Neuronal stem cell (in vitro differentiated cells): Measurements from ENCODE around the gene RUNX1.

Experiments used
- DNase-seq: peaks from one replicate; pipeline ENCODE4 v3.0.0-alpha.2; 2013; ENCODE audit warnings: low spot score
- H2AFZ ChIP-seq: one replicate; pipeline ENCODE4 v1.6.1; 2013; ENCODE audit warnings: mild to moderate bottlenecking, low read length, inconsistent platforms
- H2AK5ac ChIP-seq: 2 replicates; pipeline ENCODE4 v1.6.1; 2013; ENCODE audit warnings: low read depth, mild to moderate bottlenecking, inconsistent platforms, low read length, moderate library complexity, mixed read lengths
- H2BK120ac ChIP-seq: 2 replicates; pipeline ENCODE4 v1.6.1; 2013; ENCODE audit warnings: low read depth, mild to moderate bottlenecking, inconsistent platforms, low read length, moderate library complexity, mixed read lengths
- H2BK12ac ChIP-seq: one replicate; pipeline ENCODE4 v1.6.1; 2013; ENCODE audit warnings: low read length, inconsistent platforms
- H2BK15ac ChIP-seq: 2 replicates; pipeline ENCODE4 v1.6.1; 2013; ENCODE audit warnings: mild to moderate bottlenecking, low read length, inconsistent platforms, mixed read lengths
- H2BK5ac ChIP-seq: one replicate; pipeline ENCODE4 v1.6.1; 2013; ENCODE audit warnings: inconsistent platforms, mild to moderate bottlenecking, low read length, moderate library complexity
- H3K14ac ChIP-seq: one replicate; pipeline ENCODE4 v1.6.1; 2013; ENCODE audit warnings: low read length, inconsistent platforms
- H3K18ac ChIP-seq: 2 replicates; pipeline ENCODE4 v1.6.1; 2013; ENCODE audit warnings: low read length, inconsistent platforms
- H3K23ac ChIP-seq: 2 replicates; pipeline ENCODE4 v1.6.1; 2013; ENCODE audit warnings: low read depth, mild to moderate bottlenecking, mixed read lengths, low read length, inconsistent platforms; ENCODE audit not compliant: poor library complexity
- H3K27ac ChIP-seq: replicated peaks from 3 replicates; pipeline ENCODE4 v1.5.1; 2013; ENCODE audit warnings: low read length, inconsistent platforms
- H3K27me3 ChIP-seq, 3 experiments: 2 replicates each; pipeline ENCODE4 v1.6.1; 2013; ENCODE audit warnings: low read length in 3 of 3, mild to moderate bottlenecking in 2 of 3, inconsistent platforms in 1 of 3, low read depth in 1 of 3, mixed read lengths in 1 of 3, moderate library complexity in 1 of 3; ENCODE audit not compliant: control insufficient read depth in 3 of 3, insufficient read depth in 3 of 3
- H3K36me3 ChIP-seq, 2 donors: replicated peaks in 1 of 2; 2 replicates each; pipeline ENCODE4 v1.6.1; 2013; ENCODE audit warnings: low read length in 2 of 2; ENCODE audit not compliant: control insufficient read depth in 2 of 2, insufficient read depth in 2 of 2
- H3K4ac ChIP-seq: 2 replicates; pipeline ENCODE4 v1.6.1; 2013; ENCODE audit warnings: inconsistent platforms, mild to moderate bottlenecking, low read length, moderate library complexity
- H3K4me1 ChIP-seq, 2 donors: 1 replicate in 1 of 2; 2 replicates in 1 of 2; pipeline ENCODE4 v1.6.1; 2013; ENCODE audit warnings: low read length in 2 of 2, low read depth in 1 of 2; ENCODE audit not compliant: control insufficient read depth in 2 of 2, insufficient read depth in 1 of 2
- H3K4me2 ChIP-seq: one replicate; pipeline ENCODE4 v1.6.1; 2013; ENCODE audit warnings: mild to moderate bottlenecking, low read length, inconsistent platforms; ENCODE audit not compliant: insufficient read depth, poor library complexity, severe bottlenecking
- H3K4me3 ChIP-seq, 2 donors: 2 replicates each; pipeline ENCODE4 v1.5.1; 2013; ENCODE audit warnings: low read length in 2 of 2, mild to moderate bottlenecking in 2 of 2, inconsistent platforms in 1 of 2, moderate library complexity in 1 of 2
- H3K79me1 ChIP-seq: one replicate; pipeline ENCODE4 v1.6.1; 2013; ENCODE audit warnings: low read depth, mild to moderate bottlenecking, inconsistent platforms, low read length, moderate library complexity
- H3K9ac ChIP-seq: one replicate; pipeline ENCODE4 v1.6.1; 2013; ENCODE audit warnings: mild to moderate bottlenecking, low read depth, low read length, inconsistent platforms; ENCODE audit not compliant: poor library complexity
- H3K9me3 ChIP-seq, 2 donors: replicated peaks in 1 of 2; 2 replicates each; pipeline versions ENCODE3 to v1.6.1; 2013; ENCODE audit warnings: low read length in 2 of 2, mild to moderate bottlenecking in 2 of 2, inconsistent platforms in 1 of 2, low read depth in 1 of 2, mixed read lengths in 1 of 2, moderate library complexity in 1 of 2; ENCODE audit not compliant: control insufficient read depth in 2 of 2, insufficient read depth in 1 of 2
- H4K8ac ChIP-seq: one replicate; pipeline ENCODE4 v1.6.1; 2013; ENCODE audit warnings: low read depth, mild to moderate bottlenecking, inconsistent platforms, low read length, moderate library complexity
- H4K91ac ChIP-seq: one replicate; pipeline ENCODE4 v1.6.1; 2013; ENCODE audit warnings: low read length, low read depth, mild to moderate bottlenecking, inconsistent platforms; ENCODE audit not compliant: poor library complexity
- WGBS, 2 donors: extraction: QIAGEN DNeasy Blood & Tissue Kit; methylation state at CpG; one replicate each; pipeline ENCODE4 v1.1.7; 2013; ENCODE audit warnings: missing lambda C conversion rate in 2 of 2, mixed read lengths in 1 of 2; ENCODE audit not compliant: insufficient read length in 2 of 2, insufficient replicate concordance in 1 of 2; ENCODE audit errors: extremely low coverage in 2 of 2; 5-methylcytosine and 5-hydroxymethylcytosine counted together

The RUNX1 gene

GRCh38 chr21:34765619-34766018 is 283.5 kb downstream of the RUNX1 start:
- Histone ChIP-seq H4K91ac (no peak overlapping the region), H2BK5ac (no peak overlapping the region), H2BK15ac (no peak overlapping the region), H3K4me2 (no peak overlapping the region), H3K4me1 (no peaks in the 10 kb centered on the region), H3K9ac (no peak overlapping the region), H3K14ac (no peak overlapping the region), H2AK5ac (no peak overlapping the region), H3K4me3 (no peak overlapping the region), H2BK12ac (no peak overlapping the region), H2AFZ (no peak overlapping the region), H3K27me3 (no peaks in the 10 kb centered on the region), H3K27ac (no peak overlapping the region), H3K9me3 (no peaks in the 10 kb centered on the region), H3K79me1 (no peaks in the 10 kb centered on the region), H2BK120ac (no peak overlapping the region), H3K23ac (no peak overlapping the region), H4K8ac (no peak overlapping the region), H3K18ac (no peak overlapping the region), H3K4ac (no peak overlapping the region), H3K36me3 (no peaks in the 10 kb centered on the region)
- WGBS, 2 donors = no CpG with 5 or more reads among the region's 4 CpGs
- no peak for DNase-seq

- no peak overlapping the region for H3K4me2 ChIP-seq
- H4K91ac ChIP-seq = no peak overlapping the region
- no peak overlapping the region for H2BK120ac ChIP-seq
- H3K18ac ChIP-seq = no peak overlapping the region
- H2AFZ ChIP-seq = no peak overlapping the region
- H3K9me3 ChIP-seq = no peaks in the 10 kb centered on the region
- H3K4me3 ChIP-seq = no peak overlapping the region
- no peak overlapping the region for H4K8ac ChIP-seq
- WGBS, 2 donors = no CpG with 5 or more reads among the region's 3 CpGs
- no peaks in the 10 kb centered on the region for H3K79me1 ChIP-seq
- H3K14ac ChIP-seq = no peak overlapping the region
- no peaks in the 10 kb centered on the region for H3K4me1 ChIP-seq
- no peak for DNase-seq
- no peak overlapping the region for H2BK15ac ChIP-seq
- H3K27me3 ChIP-seq = no peaks in the 10 kb centered on the region
- no peaks in the 10 kb centered on the region for H3K36me3 ChIP-seq
- no peak overlapping the region for H2BK5ac ChIP-seq
- H3K27ac ChIP-seq = no peak overlapping the region
- no peak overlapping the region for H3K9ac ChIP-seq
- no peak overlapping the region for H3K23ac ChIP-seq
- H3K4ac ChIP-seq = no peak overlapping the region
- H2AK5ac ChIP-seq = no peak overlapping the region
- H2BK12ac ChIP-seq = no peak overlapping the region
These were observed 284.3 kb downstream of the RUNX1 start for GRCh38 chr21:34764715-34765284.

GRCh38 chr21:34762786-34763185 is 286.3 kb downstream of the RUNX1 start:
- H3K9me3 ChIP-seq = no peaks in the 10 kb centered on the region
- no peak overlapping the region for H3K4ac ChIP-seq
- no peak overlapping the region for H4K91ac ChIP-seq
- H3K18ac ChIP-seq = no peak overlapping the region
- no peak overlapping the region for H3K14ac ChIP-seq
- no peak overlapping the region for H3K27ac ChIP-seq
- no peak overlapping the region for H2AK5ac ChIP-seq
- no peaks in the 10 kb centered on the region for H3K4me1 ChIP-seq
- no peaks in the 10 kb centered on the region for H3K27me3 ChIP-seq
- no peak overlapping the region for H4K8ac ChIP-seq
- H2BK5ac ChIP-seq = no peak overlapping the region
- no CpG with 5 or more reads among the region's 1 CpG for WGBS, 2 donors
- no peak for DNase-seq
- H3K36me3 ChIP-seq = no peaks in the 10 kb centered on the region
- no peaks in the 10 kb centered on the region for H3K79me1 ChIP-seq
- H3K23ac ChIP-seq = no peak overlapping the region
- no peak overlapping the region for H3K4me3 ChIP-seq
- no peak overlapping the region for H2AFZ ChIP-seq
- no peak overlapping the region for H3K4me2 ChIP-seq
- no peak overlapping the region for H2BK15ac ChIP-seq
- no peak overlapping the region for H3K9ac ChIP-seq
- no peak overlapping the region for H2BK12ac ChIP-seq
- no peak overlapping the region for H2BK120ac ChIP-seq

- Histone ChIP-seq H2BK12ac (no peak overlapping the region), H2BK120ac (no peak overlapping the region), H3K9ac (no peak overlapping the region), H3K14ac (no peak overlapping the region), H2BK5ac (no peak overlapping the region), H3K27ac (no peak overlapping the region), H4K91ac (no peak overlapping the region), H3K79me1 (no peaks in the 10 kb centered on the region), H3K27me3 (no peaks in the 10 kb centered on the region), H2BK15ac (no peak overlapping the region), H3K4me1 (no peaks in the 10 kb centered on the region), H2AK5ac (no peak overlapping the region), H3K18ac (no peak overlapping the region), H3K23ac (no peak overlapping the region), H3K36me3 (no peaks in the 10 kb centered on the region), H3K4me3 (no peak overlapping the region), H3K9me3 (no peaks in the 10 kb centered on the region), H4K8ac (no peak overlapping the region), H2AFZ (no peak overlapping the region), H3K4me2 (no peak overlapping the region), H3K4ac (no peak overlapping the region)
- DNase-seq = no peak
- WGBS, 2 donors = no CpG with 5 or more reads among the region's 2 CpGs
These were observed 287.3 kb downstream of the RUNX1 start for GRCh38 chr21:34761758-34762330.
